AG08396 (cell line): Measurements from ENCODE around the gene CISD3.

Source experiments
- DNase-seq: peaks from one replicate; pipeline ENCODE4 v3.0.0; 2012; ENCODE audit warnings: low spot score, mixed read lengths

The CISD3 gene, protein sequence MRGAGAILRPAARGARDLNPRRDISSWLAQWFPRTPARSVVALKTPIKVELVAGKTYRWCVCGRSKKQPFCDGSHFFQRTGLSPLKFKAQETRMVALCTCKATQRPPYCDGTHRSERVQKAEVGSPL

DNA sequence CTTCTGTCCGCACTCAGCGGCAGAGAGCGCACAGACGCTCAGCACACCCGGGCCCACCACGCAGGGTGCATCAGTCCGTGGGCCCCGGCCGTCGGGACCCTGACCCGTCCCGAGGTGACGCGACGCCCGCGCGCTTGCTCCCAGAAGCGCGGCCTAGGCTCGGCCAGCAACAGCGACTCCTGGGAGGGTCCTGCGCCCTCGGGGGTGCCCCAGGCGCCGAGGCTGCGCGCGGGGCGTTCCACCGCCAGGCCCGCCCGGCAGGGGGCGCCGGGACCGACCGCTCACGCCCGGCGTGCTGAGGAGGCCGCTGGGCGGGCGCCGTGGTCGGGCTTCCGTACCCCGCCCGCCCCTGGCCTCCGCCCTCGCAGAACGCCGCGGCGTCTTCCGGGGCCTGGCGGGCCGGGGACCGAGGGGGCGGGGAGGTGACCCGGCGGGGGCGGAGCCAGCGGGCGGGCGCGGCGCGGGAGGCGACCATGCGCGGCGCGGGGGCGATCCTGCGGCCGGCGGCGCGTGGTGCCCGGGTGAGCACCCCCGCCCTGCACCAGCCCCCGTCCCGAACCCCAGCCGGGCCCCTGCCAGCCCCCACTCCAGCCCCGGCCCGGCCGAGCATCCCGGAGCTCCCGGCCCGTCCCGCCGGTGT, at the start of gene CISD3:
Gene CISD3 (plus strand): TSS at position 456 of the 640 bp plus-strand sequence. CDS start 18 bp downstream, at position 474.
- DNase-seq, result peak; percentile 97

DNA sequence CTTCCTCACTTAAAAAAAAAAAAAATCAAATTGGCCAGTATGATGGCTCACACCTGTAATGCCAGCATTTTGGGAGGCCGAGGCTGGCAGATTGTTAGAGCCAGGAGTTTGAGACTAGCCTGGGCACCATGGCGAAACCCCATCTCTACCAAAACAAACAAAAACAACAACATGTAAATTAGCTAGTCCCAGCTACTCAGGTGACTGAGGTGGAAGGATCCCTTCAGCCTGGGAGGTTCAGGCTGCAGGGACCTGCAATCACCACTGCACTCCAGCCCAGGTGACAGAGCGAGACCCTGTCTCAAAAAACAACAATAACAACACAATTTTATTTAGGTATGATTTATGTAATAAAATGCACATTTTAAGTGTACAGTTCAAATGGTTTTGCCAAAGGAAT, 49.0 kb upstream of the CISD3 start:
- no peak for DNase-seq

DNA sequence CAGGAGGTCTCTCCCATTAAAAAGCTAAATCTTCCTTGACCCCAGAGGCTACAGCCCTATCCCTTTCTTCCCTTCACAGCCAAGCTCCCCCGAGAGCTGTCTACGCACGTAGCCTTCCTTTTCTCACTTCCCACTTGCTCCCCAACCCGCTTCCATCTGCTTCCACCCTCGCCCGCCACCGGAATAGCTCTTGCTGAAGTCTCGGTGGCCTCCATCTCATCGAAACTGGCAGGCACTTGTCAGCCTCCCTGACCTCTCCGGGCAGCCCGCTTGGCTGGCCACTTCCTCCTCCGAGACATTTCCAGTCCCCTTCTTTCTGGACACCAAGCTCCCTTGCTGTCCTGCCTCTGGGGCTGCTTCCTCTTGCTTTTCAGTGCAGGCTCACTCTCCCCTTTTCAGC, 44.6 kb upstream of the CISD3 start:
- no peak for DNase-seq

DNA sequence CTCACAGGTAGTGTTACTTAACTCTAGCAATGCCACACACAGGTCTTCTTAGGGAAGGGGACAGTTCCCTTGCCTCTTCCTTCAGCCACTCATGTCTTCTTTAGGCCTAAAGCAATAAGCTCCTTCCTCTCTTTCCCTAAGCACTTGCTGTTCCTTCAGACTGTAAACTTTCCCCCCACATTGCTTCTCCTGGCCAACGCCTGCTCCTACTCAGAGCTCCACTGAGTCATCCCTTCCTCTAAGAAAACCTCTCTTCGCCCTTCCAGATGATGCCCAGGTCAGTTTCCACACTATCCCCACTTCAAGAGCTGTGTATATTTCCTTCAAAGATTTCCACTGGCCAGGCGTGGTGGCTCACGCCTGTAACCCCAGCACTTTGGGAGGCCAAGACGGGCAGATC, 42.9 kb upstream of the CISD3 start:
- no peak for DNase-seq

DNA sequence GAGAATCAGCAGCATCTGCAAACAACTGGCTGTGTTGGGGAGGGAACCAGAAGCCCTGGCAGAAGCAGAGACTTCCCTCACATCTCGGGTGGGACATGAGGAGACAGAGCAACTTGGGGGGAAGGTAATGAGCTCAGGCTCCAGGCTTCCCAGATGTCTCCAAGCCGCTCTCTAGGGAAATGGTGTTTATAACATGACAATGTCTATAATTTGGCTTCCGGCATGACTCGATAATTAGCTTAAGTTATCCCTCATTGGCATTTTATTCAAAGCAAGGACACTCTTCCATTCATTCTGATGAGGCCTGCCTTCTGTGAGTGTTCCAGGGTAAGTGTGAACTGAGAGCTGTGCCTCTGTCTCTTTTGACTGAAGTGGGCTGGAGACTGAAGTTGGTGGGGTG, 39.8 kb upstream of the CISD3 start:
- no peak for DNase-seq

DNA sequence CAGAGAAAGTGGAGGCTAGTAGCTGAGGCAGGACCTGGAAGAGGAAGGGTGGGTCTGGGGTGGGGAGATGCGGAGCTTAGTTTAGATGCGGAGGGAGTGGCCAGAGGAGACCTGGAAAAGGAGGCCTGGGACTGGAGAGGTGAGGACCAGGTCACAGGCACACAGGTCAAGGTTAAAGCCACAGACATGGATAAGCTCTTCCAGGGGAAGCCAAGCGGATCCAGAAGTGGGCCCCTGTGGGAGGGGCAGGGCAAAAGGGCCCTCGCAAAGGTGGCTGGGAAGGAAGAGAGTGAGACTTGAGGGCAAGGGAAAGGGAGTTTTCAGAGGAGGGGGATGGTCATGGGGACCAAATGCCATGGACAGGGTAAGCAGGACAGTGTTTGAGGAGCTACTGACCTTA, 39.0 kb upstream of the CISD3 start:
- no peak for DNase-seq

DNA sequence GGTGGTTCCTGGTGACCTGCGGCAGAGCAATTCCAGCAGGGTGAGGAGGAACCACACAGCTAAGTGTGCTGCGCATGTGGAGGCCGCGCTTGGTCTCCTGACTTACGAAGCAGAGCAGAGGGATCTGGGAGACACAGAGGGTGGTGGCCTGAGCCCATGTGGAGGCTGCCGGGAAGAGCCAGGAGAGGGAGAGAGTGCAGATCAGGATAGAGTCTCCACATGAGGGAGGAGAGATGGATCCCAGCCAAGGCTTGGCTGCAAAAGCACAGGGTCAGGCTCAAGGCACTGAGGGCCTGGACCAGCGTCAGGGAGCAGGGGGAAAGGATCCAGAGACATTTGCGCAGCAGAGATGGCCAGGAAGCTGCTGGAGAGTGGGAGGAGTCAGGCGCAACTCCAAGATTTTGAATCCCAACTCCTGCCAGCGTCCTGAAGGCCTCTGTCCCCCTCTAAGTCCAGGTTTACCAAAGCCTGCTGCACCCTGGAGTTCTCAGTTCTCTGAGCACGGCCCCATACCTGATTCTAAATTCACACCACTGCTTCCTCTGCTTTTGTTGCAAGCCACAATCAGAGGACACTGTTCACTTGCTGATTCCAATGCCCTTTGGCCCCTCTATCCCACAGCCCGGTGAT, 36.3 kb upstream of the CISD3 start:
- peak; percentile 44 for DNase-seq

DNA sequence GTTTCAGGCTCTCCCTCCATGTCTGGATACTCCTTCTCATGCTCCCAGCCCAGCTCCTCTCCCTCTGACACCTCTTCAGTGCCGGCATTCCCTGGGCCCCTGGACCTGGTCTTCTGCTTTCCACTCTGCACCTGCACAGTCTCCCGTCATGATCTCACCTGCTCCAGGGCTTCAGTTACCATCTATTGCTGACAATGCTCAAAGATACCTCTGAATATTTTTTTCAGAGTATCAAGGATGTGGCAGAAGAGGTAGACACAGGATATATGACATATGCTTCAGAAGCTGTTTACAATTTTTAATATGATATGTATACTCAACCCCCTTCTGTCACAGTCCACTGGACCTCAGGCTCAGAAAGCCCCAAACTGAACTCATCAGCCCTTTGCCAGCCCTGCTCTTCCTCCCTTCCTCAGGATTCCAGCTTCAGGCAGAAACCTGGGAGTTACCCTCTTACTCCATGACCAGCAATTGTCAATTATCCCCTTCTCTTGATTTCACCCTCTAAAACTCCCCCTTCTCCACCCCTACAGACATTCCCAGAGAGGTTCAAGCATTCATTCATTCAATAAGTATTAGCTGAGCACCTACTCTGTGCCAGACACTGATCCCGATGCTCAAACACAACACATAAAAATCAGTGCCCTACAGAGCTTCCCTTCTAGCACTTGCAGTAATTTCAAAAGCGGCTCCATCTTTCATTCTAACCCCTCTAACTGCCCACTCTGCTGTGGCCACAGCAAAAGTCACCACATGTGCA, 32.9 kb upstream of the CISD3 start:
- no peak for DNase-seq

DNA sequence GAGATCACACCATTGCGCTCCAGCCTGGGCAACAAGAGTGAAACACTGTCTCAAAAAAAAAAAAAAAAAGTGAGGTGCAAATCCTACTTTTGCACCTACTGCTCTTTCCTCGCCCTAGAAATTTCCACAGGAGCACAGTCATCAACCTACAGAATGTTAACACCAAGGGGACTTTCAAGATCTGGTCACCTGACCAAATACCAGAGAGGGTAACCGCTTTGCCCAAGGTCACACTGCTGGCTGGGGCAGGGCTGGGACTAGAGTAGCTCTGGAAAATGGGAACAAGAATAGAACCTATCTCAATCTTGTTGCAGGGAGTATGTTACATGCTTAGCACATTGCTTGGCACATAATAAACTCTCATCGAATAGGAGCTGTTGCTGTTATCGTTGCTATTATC, 31.4 kb upstream of the CISD3 start:
- no peak for DNase-seq

DNA sequence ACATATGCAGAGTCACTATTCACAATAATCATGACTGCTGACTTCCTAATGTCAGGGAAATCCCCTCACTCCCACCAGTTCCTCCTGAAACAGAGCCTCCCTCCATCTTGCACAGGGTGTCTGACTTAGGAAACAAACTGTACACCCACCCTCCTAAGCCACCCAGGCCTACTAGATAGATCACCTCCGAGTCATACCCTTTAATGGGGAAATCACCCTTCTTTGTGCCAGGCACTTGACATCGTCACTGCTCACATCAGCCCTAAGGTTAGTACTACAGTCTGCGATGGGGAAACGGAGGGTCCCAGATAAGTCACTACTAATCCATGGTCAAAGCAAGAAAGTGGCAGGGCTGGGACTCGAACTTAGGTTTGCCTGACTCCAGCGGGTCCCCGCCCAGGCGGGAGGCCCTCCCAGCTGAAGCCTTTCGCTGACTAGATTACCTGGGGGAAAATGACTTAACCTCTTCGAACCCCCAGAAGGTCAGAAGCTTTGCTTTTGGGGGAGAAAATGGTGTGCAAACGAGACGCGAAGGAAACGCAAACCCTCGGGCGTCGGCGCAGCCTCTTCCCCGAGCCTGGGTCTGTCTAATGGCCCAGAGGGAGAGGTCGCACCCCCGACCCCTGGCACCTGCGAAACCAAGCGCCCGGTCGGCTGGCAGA, 28.5 kb upstream of the CISD3 start:
- DNase-seq, result no peak

DNA sequence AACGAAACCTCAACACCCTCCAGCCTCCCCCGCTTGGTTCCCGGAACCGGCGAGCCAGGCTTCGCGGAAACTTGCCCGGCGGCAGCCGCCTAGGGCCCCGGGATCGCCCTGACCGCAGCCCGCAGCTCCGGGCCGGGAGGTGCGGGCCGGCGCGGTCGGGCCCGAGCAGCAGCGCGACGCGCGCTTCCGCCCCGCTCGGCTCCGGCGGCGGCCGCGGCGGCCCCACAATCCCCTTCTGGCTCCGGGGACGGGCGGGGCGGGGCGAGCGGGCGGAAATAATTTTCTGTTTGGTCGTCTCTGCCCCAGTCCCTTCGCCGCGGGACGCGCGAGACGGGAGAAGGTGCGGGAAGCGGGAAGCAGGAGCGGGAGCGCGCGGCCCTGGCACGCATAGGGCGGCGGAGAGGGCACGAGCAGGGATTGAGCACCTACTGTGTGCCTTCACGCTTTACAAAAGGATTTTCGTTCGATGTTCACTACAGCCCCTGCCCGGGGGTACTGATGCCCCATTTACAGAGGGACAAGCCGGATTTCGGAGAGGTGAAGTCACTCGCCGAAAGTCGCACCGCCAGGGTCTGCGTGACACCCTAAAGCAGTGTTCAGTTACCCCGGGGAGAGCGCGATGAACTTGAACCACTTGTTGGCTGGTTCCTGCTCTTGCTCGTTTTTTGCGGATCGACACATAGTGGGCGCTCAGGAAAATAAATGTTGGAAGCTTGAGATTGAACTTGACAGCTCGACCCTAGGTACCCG, 27.8 kb upstream of the CISD3 start:
- peak; percentile 93 for DNase-seq

DNA sequence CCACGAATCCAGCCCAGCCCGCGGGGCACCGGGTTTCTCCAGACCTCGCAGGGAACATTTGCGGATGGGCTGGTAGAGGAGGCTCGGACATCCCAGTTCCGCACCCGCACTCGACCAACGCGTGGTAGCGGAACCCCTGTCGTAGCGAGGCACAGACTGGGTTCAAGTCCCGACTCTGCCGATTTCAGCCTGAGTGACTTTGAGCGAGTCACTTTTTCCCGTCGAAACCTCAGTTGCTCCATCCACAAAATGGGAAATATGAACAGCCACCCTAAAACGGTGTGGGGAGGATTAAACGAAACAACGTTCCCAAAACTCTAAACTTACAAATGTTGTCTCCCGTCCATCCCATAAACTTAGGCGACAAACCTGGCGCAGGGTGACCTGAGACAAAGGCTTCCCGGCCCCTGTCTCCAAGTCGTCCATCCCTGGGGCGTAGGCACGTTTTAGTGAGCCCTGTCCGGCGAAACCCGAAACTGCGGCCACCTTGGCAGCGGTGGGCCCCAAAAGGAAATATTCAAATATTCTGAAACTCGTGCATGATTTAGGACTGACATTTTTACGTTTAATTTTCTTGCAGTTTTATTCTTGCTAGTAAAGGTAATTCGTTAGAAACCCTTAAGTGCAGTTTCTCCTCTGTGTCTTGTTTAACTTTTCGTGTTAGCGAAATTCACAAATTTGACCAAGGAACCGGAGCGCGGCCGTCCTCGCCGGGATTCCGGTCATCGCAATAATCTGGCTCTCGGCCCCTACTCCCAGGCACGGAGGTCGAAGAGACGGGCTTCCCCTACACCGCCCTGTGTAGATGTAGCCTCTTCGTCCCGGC, 27.0 kb upstream of the CISD3 start:
- DNase-seq, result no peak

DNA sequence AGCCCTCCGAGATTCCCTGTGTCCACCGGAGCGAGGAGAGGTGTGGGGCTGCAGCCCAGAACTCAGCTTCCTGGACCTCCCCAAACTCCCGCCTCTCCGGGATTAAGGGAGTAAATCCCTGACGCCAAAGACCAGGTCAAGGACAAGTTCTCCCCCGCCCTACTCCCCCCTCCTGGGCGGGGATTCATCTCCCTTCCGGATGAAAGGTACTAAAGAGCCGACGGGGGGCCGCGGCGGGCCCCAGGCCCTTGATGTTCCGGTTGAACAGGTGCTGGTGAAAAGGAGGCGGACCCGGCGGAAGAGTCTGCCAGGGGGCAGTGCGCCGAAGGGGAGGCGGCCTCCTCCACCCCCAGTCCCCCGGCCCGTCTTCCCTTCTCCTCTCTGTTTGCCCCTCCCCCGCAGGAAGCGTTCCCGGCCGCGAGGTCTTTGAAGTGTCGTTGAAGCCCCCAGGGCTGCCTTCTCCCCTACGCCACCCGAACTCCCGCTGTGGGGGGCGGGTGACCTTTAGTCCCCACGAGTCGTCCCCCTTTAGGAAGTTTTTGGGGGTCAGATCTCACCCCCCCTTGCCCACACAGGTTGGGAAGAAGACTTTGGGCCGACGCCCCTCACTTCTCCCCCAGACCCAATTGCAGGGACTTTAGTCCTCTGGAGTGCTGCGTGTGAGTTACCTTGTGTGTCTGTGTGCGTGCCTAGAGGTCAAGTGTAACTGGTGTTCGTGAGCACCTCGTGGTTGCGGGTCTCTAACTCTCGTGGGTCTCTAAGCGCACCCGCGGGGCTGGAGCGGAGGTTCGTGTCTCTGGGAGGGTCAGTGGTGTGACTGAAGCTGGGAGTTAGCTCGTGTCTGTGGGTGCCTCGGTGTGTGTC, 26.2 kb upstream of the CISD3 start:
- peak; percentile 46 for DNase-seq

DNA sequence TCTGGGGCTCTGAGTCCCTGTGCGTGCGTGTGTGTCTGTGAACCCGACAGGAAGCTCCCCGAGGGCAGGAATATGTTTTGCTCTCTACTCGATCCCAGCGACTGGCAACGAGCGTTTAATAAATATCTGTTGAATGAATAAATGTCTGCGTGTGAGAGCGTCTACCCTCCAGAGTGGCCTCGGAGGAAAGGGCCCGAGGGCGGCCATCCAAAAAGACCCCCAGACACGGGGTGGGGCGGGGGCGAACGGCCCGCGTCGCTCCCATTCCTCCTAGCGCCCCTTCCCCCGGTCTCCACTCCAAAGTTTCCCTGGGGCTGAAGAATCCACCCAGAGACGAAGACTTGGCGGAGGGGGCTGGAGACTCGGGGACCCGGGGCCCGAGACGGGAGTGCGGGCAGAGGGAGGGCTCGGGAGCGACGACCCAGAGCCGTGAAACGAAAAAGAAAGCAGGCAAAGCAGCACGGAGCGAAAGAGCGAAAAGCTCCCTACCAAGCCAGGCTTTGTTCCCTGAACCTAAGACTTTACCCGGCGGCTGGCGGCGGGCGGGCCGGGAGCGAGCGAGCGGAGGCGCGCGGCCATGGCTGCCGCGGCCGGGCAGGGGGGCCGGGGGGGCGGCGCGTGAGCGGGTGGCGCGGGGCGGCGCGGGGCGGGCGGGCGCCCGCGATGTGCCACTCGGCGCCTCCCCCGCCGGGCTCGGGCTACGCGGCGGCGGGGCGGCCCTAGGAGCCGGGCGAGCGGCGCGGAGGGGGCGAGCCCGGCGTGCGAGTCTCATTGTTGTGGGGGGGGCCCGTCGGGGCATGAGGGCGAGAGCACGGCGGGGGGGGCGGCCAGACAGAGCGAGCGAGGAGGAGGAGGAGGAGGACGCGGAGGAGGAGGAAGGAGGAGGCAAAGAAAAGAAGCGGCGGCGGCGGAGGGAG, 25.3 kb upstream of the CISD3 start, which contains the start of gene MLLT6:
Gene MLLT6 (plus strand): TSS at position 668 of the 917 bp plus-strand sequence. CDS start 360 bp downstream, outside the sequence.
- peak; percentile 92 for DNase-seq

DNA sequence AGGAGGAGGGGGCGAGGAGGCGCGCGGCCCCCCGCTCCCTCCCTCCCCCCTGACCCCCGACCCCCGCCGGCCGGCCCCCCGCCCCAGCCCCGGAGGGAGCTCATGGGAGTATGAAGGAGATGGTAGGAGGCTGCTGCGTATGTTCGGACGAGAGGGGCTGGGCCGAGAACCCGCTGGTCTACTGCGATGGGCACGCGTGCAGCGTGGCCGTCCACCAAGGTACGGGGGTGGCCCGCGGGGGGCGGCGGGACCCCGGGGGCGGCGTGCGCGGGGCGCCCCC, 24.7 kb upstream of the CISD3 start:
- DNase-seq, result peak; percentile 64

DNA sequence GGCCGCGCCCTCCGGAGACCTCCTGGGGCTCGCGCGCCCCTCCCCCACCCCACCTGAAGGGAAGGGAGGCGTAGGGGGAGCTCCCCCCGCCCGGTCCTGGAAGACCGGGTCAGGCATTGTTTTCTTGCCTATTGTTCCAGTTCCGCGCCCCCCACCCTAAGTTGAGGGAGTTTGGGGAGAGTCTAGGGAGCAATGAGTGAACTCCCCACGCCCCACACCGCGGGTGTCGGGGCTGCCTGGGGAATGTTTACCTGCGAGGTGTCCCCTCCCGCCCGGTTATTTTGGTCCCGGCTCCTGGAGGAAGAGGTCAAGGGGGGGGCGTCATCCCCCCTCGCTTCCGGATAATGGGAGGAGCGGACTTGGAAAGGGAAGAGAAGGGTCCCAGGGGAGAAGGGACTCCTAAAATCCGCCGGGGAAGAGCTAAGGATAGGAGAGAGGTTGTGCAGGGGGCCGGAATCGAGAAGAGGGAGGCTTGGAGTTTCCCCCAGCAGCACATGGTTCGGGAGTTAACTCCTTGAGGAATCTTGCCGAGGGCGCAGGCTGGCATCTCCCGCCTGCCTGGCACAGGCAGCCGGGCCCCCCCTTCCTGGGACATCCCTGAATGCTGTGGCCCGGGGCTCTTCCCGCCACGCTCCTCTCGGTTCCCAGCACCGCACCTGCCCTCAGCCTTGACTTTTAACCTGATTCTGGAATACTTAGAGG, 24.2 kb upstream of the CISD3 start:
- peak; percentile 45 for DNase-seq

DNA sequence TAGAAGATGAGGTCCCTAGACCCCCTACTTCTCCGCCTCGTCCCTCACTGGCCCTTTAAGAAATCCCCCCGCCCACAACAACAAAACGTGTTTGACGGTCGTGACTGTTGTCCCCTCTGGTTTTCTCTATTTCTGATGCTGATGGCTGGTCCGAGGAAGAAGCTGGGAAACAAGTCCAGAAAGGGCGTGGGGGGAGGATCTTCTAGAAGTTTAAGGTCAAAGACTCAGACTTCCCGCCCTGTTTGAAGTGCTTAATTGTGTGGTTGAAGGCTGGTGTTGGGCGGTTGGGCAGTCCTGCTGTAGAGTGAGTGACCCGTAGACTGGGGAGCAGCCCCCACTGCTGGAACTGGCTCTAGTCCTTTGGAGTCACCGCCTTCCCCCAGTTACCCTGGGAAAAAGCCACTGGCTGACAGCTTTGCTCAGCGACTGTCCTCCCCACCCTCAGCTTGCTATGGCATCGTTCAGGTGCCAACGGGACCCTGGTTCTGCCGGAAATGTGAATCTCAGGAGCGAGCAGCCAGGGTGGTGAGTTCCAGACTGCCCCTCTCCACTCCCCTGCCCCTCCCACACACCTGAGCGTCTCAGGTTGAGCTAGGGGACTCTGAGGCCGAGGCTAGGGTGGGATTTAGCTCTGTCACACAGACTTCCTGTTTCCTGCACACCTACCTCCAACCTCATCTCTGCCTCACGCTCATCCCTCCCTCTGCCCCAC, 23.5 kb upstream of the CISD3 start:
- DNase-seq, result peak; percentile 36
